BLaER1 (cell line): ENCODE results near the gene AIF1L.
A peak's percentile ranks its signal among the peaks of the same experiment; 100 is the strongest.

Source experiments
- H3K27ac ChIP-seq: shearing (Covaris generic); formaldehyde crosslinking; 2 replicates; pipeline ENCODE4 v1.8.1; 2022
- H3K27me3 ChIP-seq: shearing (Covaris generic); formaldehyde crosslinking; 2 replicates; pipeline ENCODE4 v1.8.1; 2022
- H3K36me3 ChIP-seq: shearing (Covaris generic); formaldehyde crosslinking; 2 replicates; pipeline ENCODE4 v1.8.1; 2022
- H3K4me1 ChIP-seq: shearing (Covaris generic); formaldehyde crosslinking; 2 replicates; pipeline ENCODE4 v1.8.1; 2022
- H3K4me2 ChIP-seq: shearing (Covaris generic); formaldehyde crosslinking; 2 replicates; pipeline ENCODE4 v1.8.1; 2022
- H3K4me3 ChIP-seq: shearing (Covaris generic); formaldehyde crosslinking; 2 replicates; pipeline ENCODE4 v1.8.1; 2022
- H3K9ac ChIP-seq: shearing (Covaris generic); formaldehyde crosslinking; 2 replicates; pipeline ENCODE4 v1.8.1; 2022
- H3K9me3 ChIP-seq: shearing (Covaris generic); formaldehyde crosslinking; 2 replicates; pipeline ENCODE4 v1.8.1; 2022
- H4K20me1 ChIP-seq: shearing (Covaris generic); formaldehyde crosslinking; 2 replicates; pipeline ENCODE4 v1.8.1; 2022
- Cebpa-rat ChIP-seq: shearing (Covaris generic); IDR thresholded peaks from 2 replicates; pipeline ENCODE4 v1.8.1; 2022

Gene AIF1L

GRCh38 chr9:131076347-131077195 lies 19.8 kb upstream of the AIF1L start:
- Histone ChIP-seq H3K27me3 (no peaks in the 10 kb centered on the region), H3K9ac (no peak overlapping the region), H3K4me3 (no peak overlapping the region), H3K27ac (no peak overlapping the region), H3K36me3 (no peaks in the 10 kb centered on the region), H3K4me1 (no peaks in the 10 kb centered on the region), H4K20me1 (no peaks in the 10 kb centered on the region), H3K9me3 (no peaks in the 10 kb centered on the region), H3K4me2 (no peak overlapping the region)
- no peak for TF ChIP-seq Cebpa-rat

- Histone ChIP-seq H3K27me3 (no peaks in the 10 kb centered on the region), H3K27ac (no peak overlapping the region), H3K4me3 (no peak overlapping the region), H3K36me3 (no peaks in the 10 kb centered on the region), H3K4me2 (no peak overlapping the region), H3K9me3 (no peaks in the 10 kb centered on the region), H3K9ac (no peak overlapping the region), H4K20me1 (no peaks in the 10 kb centered on the region), H3K4me1 (no peaks in the 10 kb centered on the region)
- no peak for TF ChIP-seq Cebpa-rat
Measured at GRCh38 chr9:131078427-131079366, 17.6 kb upstream of the AIF1L start.

GRCh38 chr9:131080589-131080988 lies 15.7 kb upstream of the AIF1L start:
- Histone ChIP-seq H3K4me2 (no peak overlapping the region), H3K36me3 (no peaks in the 10 kb centered on the region), H3K9ac (no peak overlapping the region)

GRCh38 chr9:131081868-131082267 lies 14.5 kb upstream of the AIF1L start:
- Histone ChIP-seq H3K27me3 (no peaks in the 10 kb centered on the region), H3K9ac (no peak overlapping the region), H3K4me1 (peaks cover 15% of the 10 kb centered on the region), H3K9me3 (no peaks in the 10 kb centered on the region), H3K36me3 (no peaks in the 10 kb centered on the region), H3K4me3 (no peak overlapping the region), H4K20me1 (no peaks in the 10 kb centered on the region), H3K4me2 (no peak overlapping the region), H3K27ac (no peak overlapping the region)
- TF ChIP-seq Cebpa-rat = no peak

More at GRCh38 chr9:131080589-131080988, 15.7 kb upstream of the AIF1L start:
- H3K9me3 ChIP-seq = no peaks in the 10 kb centered on the region
- H4K20me1 ChIP-seq = no peaks in the 10 kb centered on the region
- H3K4me3 ChIP-seq = no peak overlapping the region
- H3K27ac ChIP-seq = no peak overlapping the region
- H3K4me1 ChIP-seq = peaks cover 15% of the 10 kb centered on the region
- H3K27me3 ChIP-seq = no peaks in the 10 kb centered on the region
- TF ChIP-seq Cebpa-rat = no peak

DNA sequence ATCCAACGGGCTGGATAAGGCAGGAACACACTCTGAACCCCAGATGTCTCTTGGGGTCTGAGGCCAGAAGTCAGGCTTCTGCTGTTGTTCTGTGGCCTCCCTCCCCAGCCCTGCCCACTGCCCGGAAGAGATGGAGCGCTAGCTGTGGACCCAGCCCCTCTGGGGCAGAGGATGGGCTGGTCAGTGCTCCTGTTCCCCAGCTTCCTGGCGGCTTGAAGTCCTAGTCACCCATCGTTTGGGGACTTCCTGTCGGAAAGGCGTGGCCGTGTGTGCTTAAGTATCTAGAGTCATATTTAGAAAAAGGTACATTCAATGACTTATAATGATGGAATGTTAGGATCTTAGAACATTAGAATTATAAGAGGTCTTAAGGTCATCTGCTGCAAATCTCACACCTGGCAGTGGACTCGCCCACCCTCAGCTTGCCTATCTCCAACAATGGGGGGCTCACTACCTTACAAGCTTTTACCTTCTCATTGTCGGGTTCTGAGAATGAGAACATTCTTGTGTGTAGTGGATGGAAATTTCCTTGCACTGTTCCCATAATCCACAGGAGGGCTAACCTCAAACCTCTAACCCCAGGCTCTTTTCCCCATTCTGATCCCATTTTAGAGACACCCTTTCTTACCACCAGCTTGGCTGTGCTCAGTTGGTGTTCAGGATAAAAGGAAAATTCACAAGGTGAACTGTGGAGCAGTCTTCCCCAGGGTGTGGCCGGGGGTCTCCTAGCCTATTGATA lies 13.4 kb upstream of the AIF1L start:
- Histone ChIP-seq H3K9ac (no peak overlapping the region), H3K27me3 (no peaks in the 10 kb centered on the region), H3K4me1 (peaks cover 20% of the 10 kb centered on the region), H3K4me3 (no peak overlapping the region), H3K4me2 (no peak overlapping the region), H3K9me3 (no peaks in the 10 kb centered on the region), H3K36me3 (no peaks in the 10 kb centered on the region), H3K27ac (no peak overlapping the region), H4K20me1 (no peaks in the 10 kb centered on the region)
- TF ChIP-seq Cebpa-rat = no peak

DNA sequence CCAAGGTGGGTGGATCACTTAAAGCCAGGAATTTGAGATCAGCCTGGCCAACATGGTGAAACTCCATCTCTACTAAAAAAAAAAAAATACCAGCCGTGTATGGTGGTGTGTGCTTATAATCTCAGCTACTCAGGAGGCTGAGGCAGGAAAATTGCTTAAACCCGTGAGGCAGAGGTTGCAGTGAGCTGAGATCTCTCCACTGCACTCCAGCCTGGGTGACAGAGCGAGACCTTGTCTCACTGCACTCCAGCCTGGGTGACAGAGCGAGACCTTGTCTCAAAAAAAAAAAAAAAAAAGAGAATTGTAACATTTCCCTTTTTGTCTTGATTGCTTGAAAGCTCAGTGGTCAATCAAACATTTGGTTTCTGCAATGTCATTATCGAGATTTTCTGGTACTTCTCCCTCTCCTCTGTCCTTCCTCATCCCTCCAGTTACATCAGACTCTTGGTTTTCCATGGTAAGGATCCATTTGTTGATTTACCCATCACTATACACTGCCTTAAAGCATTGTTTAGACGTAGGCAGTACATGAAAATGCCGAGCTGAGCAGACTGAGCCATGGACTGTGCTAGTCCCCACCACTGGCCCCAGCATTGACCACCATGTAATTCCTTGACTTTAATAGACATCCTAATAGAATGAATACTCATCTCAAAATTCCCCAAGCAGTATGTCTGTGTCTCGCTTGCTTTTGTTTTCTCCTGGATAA lies 11.5 kb upstream of the AIF1L start:
- H3K27me3 ChIP-seq = no peaks in the 10 kb centered on the region
- peaks cover 20% of the 10 kb centered on the region for H3K4me1 ChIP-seq
- TF ChIP-seq Cebpa-rat = no peak
- H3K27ac ChIP-seq = no peak overlapping the region
- H4K20me1 ChIP-seq = no peaks in the 10 kb centered on the region
- no peak overlapping the region for H3K4me3 ChIP-seq
- H3K4me2 ChIP-seq = peak overlapping the region; percentile 49
- no peaks in the 10 kb centered on the region for H3K36me3 ChIP-seq
- no peaks in the 10 kb centered on the region for H3K9me3 ChIP-seq
- H3K9ac ChIP-seq = no peak overlapping the region

DNA sequence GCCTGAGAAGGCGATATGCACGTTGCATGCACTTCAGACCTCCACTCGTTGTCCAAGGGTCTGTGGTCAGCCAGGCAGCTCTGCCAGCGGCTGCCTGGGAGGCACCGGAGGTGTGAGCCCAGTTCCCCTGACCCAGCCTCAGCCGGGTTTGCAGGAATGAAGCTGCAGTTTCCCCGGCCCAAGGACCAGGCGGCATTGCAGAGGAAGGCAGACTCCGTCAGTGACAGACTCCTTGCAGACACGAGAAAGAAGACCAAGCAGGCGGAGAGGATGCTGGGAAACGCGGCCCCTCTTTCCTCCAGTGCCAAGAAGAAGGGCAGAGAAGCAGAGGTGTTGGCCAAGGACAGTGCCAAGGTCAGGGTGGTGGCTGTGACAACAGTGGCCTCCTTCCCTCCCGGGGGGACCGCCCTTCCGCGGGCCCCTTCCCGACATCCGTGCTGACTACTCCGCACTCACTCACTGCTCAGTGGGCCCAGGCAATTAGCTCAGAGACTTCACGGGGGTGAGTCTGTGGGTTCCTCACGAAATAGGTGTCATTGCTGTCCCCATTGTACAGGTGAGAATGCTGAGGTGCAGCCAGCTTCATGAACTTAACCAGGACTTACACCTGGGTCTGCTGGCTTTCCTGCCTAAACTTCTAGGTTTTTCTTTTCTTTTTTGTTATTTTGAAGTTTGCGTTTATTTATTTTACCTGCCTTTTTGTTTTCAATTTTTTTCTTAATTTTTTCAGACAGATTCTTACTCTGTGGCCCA lies 10.8 kb upstream of the AIF1L start:
- H3K4me2 ChIP-seq = peak overlapping the region; percentile 49
- no peak overlapping the region for H3K27ac ChIP-seq
- no peaks in the 10 kb centered on the region for H3K9me3 ChIP-seq
- H3K4me3 ChIP-seq = no peak overlapping the region
- H3K4me1 ChIP-seq = peaks cover 25% of the 10 kb centered on the region
- no peak for TF ChIP-seq Cebpa-rat
- no peaks in the 10 kb centered on the region for H3K27me3 ChIP-seq
- no peaks in the 10 kb centered on the region for H3K36me3 ChIP-seq
- no peak overlapping the region for H3K9ac ChIP-seq
- no peaks in the 10 kb centered on the region for H4K20me1 ChIP-seq

DNA sequence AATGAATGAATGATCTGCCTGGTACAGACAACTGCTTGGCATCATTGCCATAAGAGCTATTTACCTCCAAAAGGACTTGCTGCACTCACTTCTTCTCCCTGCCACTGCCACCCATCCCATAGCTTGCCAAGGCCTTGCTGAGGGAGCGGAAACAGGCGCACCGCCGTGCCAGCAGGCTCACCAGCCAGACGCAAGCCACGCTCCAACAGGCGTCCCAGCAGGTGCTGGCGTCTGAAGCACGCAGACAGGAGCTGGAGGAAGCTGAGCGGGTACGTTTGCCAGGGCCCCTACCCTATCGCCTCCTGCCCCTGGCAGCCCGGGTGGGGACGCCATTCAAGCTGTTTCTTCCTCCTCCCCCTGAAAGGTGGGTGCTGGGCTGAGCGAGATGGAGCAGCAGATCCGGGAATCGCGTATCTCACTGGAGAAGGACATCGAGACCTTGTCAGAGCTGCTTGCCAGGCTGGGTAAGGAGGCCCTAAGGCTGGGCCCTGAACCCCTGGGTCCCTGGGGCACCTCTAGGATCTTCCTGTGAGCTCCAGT lies 8.9 kb upstream of the AIF1L start:
- Histone ChIP-seq H3K27ac (no peak overlapping the region), H3K4me1 (peaks cover 30% of the 10 kb centered on the region), H4K20me1 (no peaks in the 10 kb centered on the region), H3K27me3 (no peaks in the 10 kb centered on the region), H3K9ac (no peak overlapping the region), H3K4me3 (no peak overlapping the region), H3K36me3 (no peaks in the 10 kb centered on the region), H3K9me3 (no peaks in the 10 kb centered on the region), H3K4me2 (no peak overlapping the region)
- no peak for TF ChIP-seq Cebpa-rat
